GM23338 (cell line): Measurements from ENCODE around the gene ABHD17B. TPM values are rescaled to one million over a fixed set of nuclear protein-coding genes. Genes with fewer than 3 reads are reported as not detected.

Experiments
- ATAC-seq: fragments of 200-7000 bp; cut with Tn5 transposase; 3 replicates; pipeline ENCODE4 v1.9.1; 2020
- DNase-seq: peaks from one replicate; pipeline ENCODE4 v3.0.0-alpha.2; 2015; ENCODE audit warnings: low spot score
- H2AFZ ChIP-seq: fragments of 200-600 bp; sonication (generic); 2 replicates; pipeline ENCODE4 v1.8.0; 2016; ENCODE audit warnings: antibody characterized with exemption, mild to moderate bottlenecking, moderate library complexity
- H3F3A ChIP-seq: fragments of 200-600 bp; sonication (generic); replicated peaks from 2 replicates; pipeline ENCODE4 v1.8.0; 2017; ENCODE audit warnings: antibody characterized with exemption, mixed run types, low read depth
- H3K27ac ChIP-seq: fragments of 200-600 bp; sonication (generic); 2 replicates; pipeline ENCODE4 v1.6.1; 2016; ENCODE audit warnings: low read depth
- H3K27me3 ChIP-seq: fragments of 200-600 bp; sonication (generic); 2 replicates; pipeline ENCODE4 v1.8.0; 2016; ENCODE audit warnings: mild to moderate bottlenecking, mixed run types, moderate library complexity; ENCODE audit not compliant: insufficient read depth
- H3K36me3 ChIP-seq: fragments of 200-600 bp; sonication (generic); 2 replicates; pipeline ENCODE4 v1.8.0; 2016; ENCODE audit warnings: mild to moderate bottlenecking; ENCODE audit not compliant: insufficient read depth
- H3K4me1 ChIP-seq: fragments of 200-600 bp; sonication (generic); 2 replicates; pipeline ENCODE4 v1.8.0; 2016; ENCODE audit warnings: mild to moderate bottlenecking, moderate library complexity; ENCODE audit not compliant: insufficient read depth
- H3K4me2 ChIP-seq: fragments of 200-600 bp; sonication (generic); 2 replicates; pipeline ENCODE4 v1.7.1; 2017; ENCODE audit warnings: mixed run types
- H3K4me3 ChIP-seq: fragments of 200-600 bp; sonication (generic); 2 replicates; pipeline ENCODE4 v1.6.1; 2016; ENCODE audit warnings: mixed run types
- H3K79me2 ChIP-seq: fragments of 200-600 bp; sonication (generic); replicated peaks from 2 replicates; pipeline ENCODE4 v1.8.0; 2017; ENCODE audit warnings: mild to moderate bottlenecking; ENCODE audit not compliant: insufficient read depth
- H3K9me2 ChIP-seq: fragments of 200-600 bp; sonication (generic); 2 replicates; pipeline ENCODE4 v1.8.0; 2017; ENCODE audit not compliant: insufficient read depth
- H4K20me1 ChIP-seq: fragments of 200-600 bp; sonication (generic); replicated peaks from 2 replicates; pipeline ENCODE4 v1.8.0; 2017; ENCODE audit warnings: mild to moderate bottlenecking; ENCODE audit not compliant: insufficient read depth
- H3K27ac Mint-ChIP-seq: 2 replicates; pipeline ENCODE4 v1.8.0; 2020; ENCODE audit warnings: inconsistent platforms, mild to moderate bottlenecking, moderate library complexity, mixed read lengths
- H3K27me3 Mint-ChIP-seq: 3 replicates; pipeline ENCODE4 v1.8.0; 2022; ENCODE audit warnings: low read depth, mild to moderate bottlenecking, moderate library complexity, mixed read lengths, inconsistent platforms; ENCODE audit not compliant: insufficient read depth, poor library complexity
- H3K36me3 Mint-ChIP-seq: 3 replicates; pipeline ENCODE4 v1.8.0; 2021; ENCODE audit warnings: low read depth, mild to moderate bottlenecking, inconsistent platforms, moderate library complexity, mixed read lengths
- H3K4me1 Mint-ChIP-seq: 3 replicates; pipeline ENCODE4 v1.8.0; 2020; ENCODE audit warnings: mild to moderate bottlenecking, inconsistent platforms, mixed read lengths
- H3K4me3 Mint-ChIP-seq: 3 replicates; pipeline ENCODE4 v1.8.0; 2021; ENCODE audit warnings: moderate library complexity, mild to moderate bottlenecking, inconsistent platforms, mixed read lengths
- H3K9me3 Mint-ChIP-seq: 3 replicates; pipeline ENCODE4 v1.8.0; 2020; ENCODE audit warnings: moderate library complexity, mild to moderate bottlenecking, inconsistent platforms, mixed read lengths
- REST ChIP-seq: IDR thresholded peaks from one replicate; pipeline ENCODE4 v1.6.1; 2018; ENCODE audit warnings: antibody characterized with exemption; ENCODE audit not compliant: unreplicated experiment
- ZNF462 ChIP-seq: fragments of 250-450 bp; sonication (Bioruptor Pico); IDR thresholded peaks from 2 replicates; pipeline ENCODE4 v1.5.0; 2020; ENCODE audit warnings: mild to moderate bottlenecking, moderate library complexity
- polyA plus RNA-seq: library from polyadenylated mRNA; unstranded; fragments of >200 nt; fragmentation: Nextera tagmentation; extraction: Ambion mirVana; gene quantifications from 2 replicates; pipeline ENCODE4 v1.2.1, GENCODE V29; 2016
- total RNA-seq: library from RNA; depleted of rRNA; stranded (reverse); fragments of >200 nt; shearing (Covaris generic); gene quantifications from 2 replicates; pipeline ENCODE4 v1.2.3, GENCODE V29; 2014

The ABHD17B gene
- total and polyA plus RNA-seq, 2 experiments from 2014 or later: 32.2 to 112 TPM

- 0 out of 3 replicates have a peak, but pooled peaks cover 7% of the 10 kb centered on the region for H3K9me3 Mint-ChIP-seq
- H3K4me1 Mint-ChIP-seq: no peaks in the 10 kb centered on the region
- TF ChIP-seq REST (peak; percentile 22), ZNF462 (CRISPR knock-in tag) (no peak)
- no peaks in the 10 kb centered on the region for H3K27me3 ChIP-seq
- H3K4me3 Mint-ChIP-seq: no peak overlapping the region
- no peak overlapping the region for H3K4me3 ChIP-seq
- no peak overlapping the region for H3K27ac Mint-ChIP-seq
- DNase-seq: no peak
- no peak for ATAC-seq
- H3K4me2 ChIP-seq: no peak overlapping the region
- peaks cover 7% of the 10 kb centered on the region; the same call in 2 of the 3 replicates for H3K36me3 Mint-ChIP-seq
- no peak overlapping the region for H3K27ac ChIP-seq
- no peaks in the 10 kb centered on the region for H3F3A ChIP-seq
- H3K36me3 ChIP-seq: no peaks in the 10 kb centered on the region; the same call in 1 of the 2 replicates
- H4K20me1 ChIP-seq: no peaks in the 10 kb centered on the region
- H3K27me3 Mint-ChIP-seq: peaks cover 2% of the 10 kb centered on the region
- no peak overlapping the region for H2AFZ ChIP-seq
- H3K79me2 ChIP-seq: no peaks in the 10 kb centered on the region
- no peaks in the 10 kb centered on the region for H3K9me2 ChIP-seq
- H3K4me1 ChIP-seq: no peaks in the 10 kb centered on the region
These were observed 66.2 kb downstream of the ABHD17B start for GRCh38 chr9:71844808-71845207.
